Measurements from ENCODE around the gene KIAA0408. TPM values are rescaled to one million over a fixed set of nuclear protein-coding genes. Genes with fewer than 3 reads are reported as not detected.
A peak's percentile ranks its signal among the peaks of the same experiment; 100 is the strongest.
"Not testable (repeated sequence)": the region's sequence is repeated elsewhere in the genome, so short reads cannot be mapped to it uniquely, and the experiment has no call there.

KIAA0408 gene
- total and polyA plus RNA-seq, 2 donors (not counting 1 experiment from before 2014, with no cell fraction given): 2.8 to 3.0 TPM

DNA sequence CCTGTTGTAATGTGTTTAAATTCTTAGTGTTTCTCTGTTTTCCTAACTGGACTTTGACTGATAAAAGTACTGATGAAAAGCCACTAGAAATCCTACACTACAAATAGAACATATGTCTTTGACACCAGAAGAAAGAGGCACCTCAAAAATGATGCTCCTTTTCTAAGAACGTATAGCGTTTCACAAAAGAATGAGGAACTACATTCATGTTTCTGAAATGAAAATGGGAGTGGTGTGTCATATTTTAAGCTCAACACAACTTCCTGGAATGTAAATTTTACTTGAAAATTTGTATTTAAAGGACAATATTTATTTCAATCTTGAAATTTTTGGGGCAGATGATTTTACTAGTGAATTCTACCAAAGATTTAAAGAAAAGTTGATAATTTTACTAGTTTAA is 35.3 kb downstream of the KIAA0408 start:
- Histone ChIP-seq H3K4me3 (replicated peaks in 1 of 4; ENCODE audit: control extremely low read depth in 1 of 4, insufficient read depth in 1 of 4, low read depth in 3 of 4, low read length in 4 of 4) (no peak overlapping the region), H2AFZ (ENCODE audit: low read length) (no peak overlapping the region), H4K20me1 (ENCODE audit: control insufficient read depth, extremely low read depth, insufficient read depth, low read length) (no peaks in the 10 kb centered on the region), H3K9me3 (ENCODE audit: control insufficient read depth, insufficient read depth, low read depth, low read length) (no peaks in the 10 kb centered on the region), H3K79me2 (ENCODE audit: control insufficient read depth, insufficient read depth, low read length) (no peaks in the 10 kb centered on the region), H3K9ac (ENCODE audit: insufficient read depth, low read length) (no peak overlapping the region), H3K27ac (ENCODE audit: insufficient read depth, low read length) (no peak overlapping the region), H3K4me2 (ENCODE audit: extremely low read depth, insufficient read depth, low read length) (no peak overlapping the region), H3K27me3 (ENCODE audit: control insufficient read depth, insufficient read depth, low read length) (no peaks in the 10 kb centered on the region), H3K4me1 (ENCODE audit: control insufficient read depth, extremely low read depth, insufficient read depth, low read length) (peaks cover 2% of the 10 kb centered on the region), H3K36me3 (ENCODE audit: control insufficient read depth, insufficient read depth, low read length) (no peaks in the 10 kb centered on the region)
- TF ChIP-seq, protein P1, sequence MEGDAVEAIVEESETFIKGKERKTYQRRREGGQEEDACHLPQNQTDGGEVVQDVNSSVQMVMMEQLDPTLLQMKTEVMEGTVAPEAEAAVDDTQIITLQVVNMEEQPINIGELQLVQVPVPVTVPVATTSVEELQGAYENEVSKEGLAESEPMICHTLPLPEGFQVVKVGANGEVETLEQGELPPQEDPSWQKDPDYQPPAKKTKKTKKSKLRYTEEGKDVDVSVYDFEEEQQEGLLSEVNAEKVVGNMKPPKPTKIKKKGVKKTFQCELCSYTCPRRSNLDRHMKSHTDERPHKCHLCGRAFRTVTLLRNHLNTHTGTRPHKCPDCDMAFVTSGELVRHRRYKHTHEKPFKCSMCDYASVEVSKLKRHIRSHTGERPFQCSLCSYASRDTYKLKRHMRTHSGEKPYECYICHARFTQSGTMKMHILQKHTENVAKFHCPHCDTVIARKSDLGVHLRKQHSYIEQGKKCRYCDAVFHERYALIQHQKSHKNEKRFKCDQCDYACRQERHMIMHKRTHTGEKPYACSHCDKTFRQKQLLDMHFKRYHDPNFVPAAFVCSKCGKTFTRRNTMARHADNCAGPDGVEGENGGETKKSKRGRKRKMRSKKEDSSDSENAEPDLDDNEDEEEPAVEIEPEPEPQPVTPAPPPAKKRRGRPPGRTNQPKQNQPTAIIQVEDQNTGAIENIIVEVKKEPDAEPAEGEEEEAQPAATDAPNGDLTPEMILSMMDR (conservative IDR thresholded peaks at IDR 0.05 in 1 of 2, IDR thresholded peaks at IDR 0.05 in 1 of 2; ENCODE audit: low read depth in 1 of 2, low read length in 2 of 2): no peak
- no peak for TF ChIP-seq EZH2 (IDR thresholded peaks at IDR 0.05; ENCODE audit: low read length, missing control alignments)
- no peak for DNase-seq (ENCODE audit: low read depth in 2 of 2)

- not testable (repeated sequence) for H3K9me3 ChIP-seq (ENCODE audit: control insufficient read depth, insufficient read depth, low read depth, low read length); H3K79me2 ChIP-seq (ENCODE audit: control insufficient read depth, insufficient read depth, low read length); H3K4me2 ChIP-seq (ENCODE audit: extremely low read depth, insufficient read depth, low read length); H3K9ac ChIP-seq (ENCODE audit: insufficient read depth, low read length); H2AFZ ChIP-seq (ENCODE audit: low read length); H3K27ac ChIP-seq (ENCODE audit: insufficient read depth, low read length); DNase-seq (ENCODE audit: low read depth in 2 of 2); H4K20me1 ChIP-seq (ENCODE audit: control insufficient read depth, extremely low read depth, insufficient read depth, low read length); H3K4me3 ChIP-seq (replicated peaks in 1 of 4; ENCODE audit: control extremely low read depth in 1 of 4, insufficient read depth in 1 of 4, low read depth in 3 of 4, low read length in 4 of 4); H3K27me3 ChIP-seq (ENCODE audit: control insufficient read depth, insufficient read depth, low read length); H3K4me1 ChIP-seq (ENCODE audit: control insufficient read depth, extremely low read depth, insufficient read depth, low read length); H3K36me3 ChIP-seq (ENCODE audit: control insufficient read depth, insufficient read depth, low read length)
Measured at GRCh38 chr6:127421164-127421563, 38.0 kb downstream of the KIAA0408 start.

DNA sequence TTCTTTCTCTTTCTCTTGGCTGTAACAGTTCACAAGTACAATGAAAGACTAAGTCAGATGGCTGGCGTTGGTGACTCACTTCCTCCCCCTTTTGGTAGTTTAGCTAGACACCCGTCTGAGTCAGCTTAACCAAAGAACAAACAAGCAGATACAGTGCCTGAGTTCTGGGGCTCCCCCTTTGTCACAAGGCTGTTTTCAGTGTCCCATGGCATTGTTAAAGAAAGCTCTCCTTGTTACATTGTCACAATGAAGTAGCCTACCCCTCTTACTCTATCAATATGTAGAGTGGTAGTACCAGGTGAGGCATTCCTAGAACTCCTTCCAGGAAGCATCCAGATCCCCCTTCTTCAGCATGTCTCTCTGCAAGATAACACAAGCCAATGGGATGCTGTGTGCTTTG is 38.6 kb downstream of the KIAA0408 start:
- Histone ChIP-seq H3K9me3 (ENCODE audit: control insufficient read depth, insufficient read depth, low read depth, low read length) (no peaks in the 10 kb centered on the region), H3K4me3 (replicated peaks in 1 of 4; ENCODE audit: control extremely low read depth in 1 of 4, insufficient read depth in 1 of 4, low read depth in 3 of 4, low read length in 4 of 4) (no peak overlapping the region), H4K20me1 (ENCODE audit: control insufficient read depth, extremely low read depth, insufficient read depth, low read length) (no peaks in the 10 kb centered on the region), H3K9ac (ENCODE audit: insufficient read depth, low read length) (no peak overlapping the region), H3K36me3 (ENCODE audit: control insufficient read depth, insufficient read depth, low read length) (no peaks in the 10 kb centered on the region), H3K4me2 (ENCODE audit: extremely low read depth, insufficient read depth, low read length) (no peak overlapping the region), H3K27me3 (ENCODE audit: control insufficient read depth, insufficient read depth, low read length) (no peaks in the 10 kb centered on the region), H3K79me2 (ENCODE audit: control insufficient read depth, insufficient read depth, low read length) (no peaks in the 10 kb centered on the region), H3K27ac (ENCODE audit: insufficient read depth, low read length) (no peak overlapping the region), H2AFZ (ENCODE audit: low read length) (peak overlapping the region; percentile 60), H3K4me1 (ENCODE audit: control insufficient read depth, extremely low read depth, insufficient read depth, low read length) (peaks cover 2% of the 10 kb centered on the region)
- TF ChIP-seq, protein P1 (conservative IDR thresholded peaks at IDR 0.05 in 1 of 2, IDR thresholded peaks at IDR 0.05 in 1 of 2; ENCODE audit: low read depth in 1 of 2, low read length in 2 of 2): peak; percentile 45 to 50
- TF ChIP-seq EZH2 (IDR thresholded peaks at IDR 0.05; ENCODE audit: low read length, missing control alignments): no peak
- DNase-seq (ENCODE audit: low read depth in 2 of 2): peak; percentile 94 to 96

Data from fibroblast of lung (primary cell).